HG03571 (cell line): ENCODE data around the gene CLNK.

Source experiments
- ATAC-seq: cut with Tn5 transposase; IDR thresholded peaks from one replicate; pipeline ENCODE4 v1.9.1; 2021; ENCODE audit not compliant: unreplicated experiment

CLNK gene

GRCh38 chr4:10664408-10664807 lies 20.2 kb downstream of the CLNK start:
- no peak for ATAC-seq

- ATAC-seq = no peak
These were observed 21.6 kb downstream of the CLNK start for GRCh38 chr4:10662937-10663336.

GRCh38 chr4:10661047-10661446 lies 23.5 kb downstream of the CLNK start:
- ATAC-seq = no peak

- no peak for ATAC-seq
These were observed 25.3 kb downstream of the CLNK start for GRCh38 chr4:10659251-10659650.

- no peak for ATAC-seq
These were observed 27.6 kb downstream of the CLNK start for GRCh38 chr4:10656988-10657387.

- no peak for ATAC-seq
These were observed 28.1 kb downstream of the CLNK start for GRCh38 chr4:10656420-10656819.

GRCh38 chr4:10655968-10656367 lies 28.6 kb downstream of the CLNK start:
- no peak for ATAC-seq

- ATAC-seq = no peak
These were observed 36.1 kb downstream of the CLNK start for GRCh38 chr4:10648479-10648878.

GRCh38 chr4:10647846-10648245 lies 36.7 kb downstream of the CLNK start:
- ATAC-seq = no peak

- no peak for ATAC-seq
These were observed 40.8 kb downstream of the CLNK start for GRCh38 chr4:10643600-10644425.

GRCh38 chr4:10640561-10641201 lies 43.9 kb downstream of the CLNK start:
- ATAC-seq = no peak

GRCh38 chr4:10639664-10640063 lies 44.9 kb downstream of the CLNK start:
- no peak for ATAC-seq

- no peak for ATAC-seq
These were observed 45.5 kb downstream of the CLNK start for GRCh38 chr4:10639100-10639499.

GRCh38 chr4:10635091-10635490 lies 49.5 kb downstream of the CLNK start:
- ATAC-seq = no peak

- ATAC-seq = no peak
These were observed 55.2 kb downstream of the CLNK start for GRCh38 chr4:10629394-10629793.

- no peak for ATAC-seq
These were observed 59.4 kb downstream of the CLNK start for GRCh38 chr4:10625131-10625530.

- no peak for ATAC-seq
These were observed 60.7 kb downstream of the CLNK start for GRCh38 chr4:10623862-10624261.

- ATAC-seq = no peak
These were observed 61.3 kb downstream of the CLNK start for GRCh38 chr4:10623241-10623640.

- no peak for ATAC-seq
These were observed 61.8 kb downstream of the CLNK start for GRCh38 chr4:10622728-10623127.

- ATAC-seq = no peak
These were observed 63.6 kb downstream of the CLNK start for GRCh38 chr4:10620935-10621488.

GRCh38 chr4:10619855-10620254 lies 64.7 kb downstream of the CLNK start:
- ATAC-seq = no peak

GRCh38 chr4:10619220-10619619 lies 65.3 kb downstream of the CLNK start:
- ATAC-seq = no peak
